IPS-18a (cell line): ENCODE results near the gene CSRP3.

ENCODE experiments used
- H3K27ac ChIP-seq: one replicate; pipeline ENCODE4 v1.5.1; 2013; ENCODE audit warnings: low read length
- H3K27me3 ChIP-seq: one replicate; pipeline ENCODE4 v1.6.1; 2013; ENCODE audit warnings: mild to moderate bottlenecking, low read length; ENCODE audit not compliant: control insufficient read depth, insufficient read depth
- H3K36me3 ChIP-seq: one replicate; pipeline ENCODE4 v1.6.1; 2013; ENCODE audit warnings: low read depth, low read length; ENCODE audit not compliant: control insufficient read depth
- H3K4me1 ChIP-seq: one replicate; pipeline ENCODE4 v1.6.1; 2013; ENCODE audit warnings: low read depth, low read length; ENCODE audit not compliant: control insufficient read depth
- H3K4me3 ChIP-seq: one replicate; pipeline ENCODE4 v1.5.1; 2013; ENCODE audit warnings: low read length
- H3K9ac ChIP-seq: one replicate; pipeline ENCODE4 v1.6.1; 2013; ENCODE audit warnings: mild to moderate bottlenecking, low read length, moderate library complexity
- H3K9me3 ChIP-seq: one replicate; pipeline ENCODE4 v1.6.1; 2013; ENCODE audit warnings: low read depth, low read length; ENCODE audit not compliant: control insufficient read depth

Gene CSRP3

GRCh38 chr11:19199771-19200170, 2.0 kb downstream of the CSRP3 start:
- Histone ChIP-seq H3K27ac (no peak overlapping the region), H3K27me3 (no peaks in the 10 kb centered on the region)

GRCh38 chr11:19199048-19199447, 2.7 kb downstream of the CSRP3 start:
- no peak overlapping the region for H3K9ac ChIP-seq
- no peaks in the 10 kb centered on the region for H3K27me3 ChIP-seq
- no peaks in the 10 kb centered on the region for H3K9me3 ChIP-seq
- H3K27ac ChIP-seq = no peak overlapping the region
- no peaks in the 10 kb centered on the region for H3K36me3 ChIP-seq
- H3K4me1 ChIP-seq = no peaks in the 10 kb centered on the region
- no peak overlapping the region for H3K4me3 ChIP-seq

More at GRCh38 chr11:19199771-19200170, 2.0 kb downstream of the CSRP3 start:
- Histone ChIP-seq H3K4me3 (no peak overlapping the region), H3K4me1 (no peaks in the 10 kb centered on the region), H3K9me3 (no peaks in the 10 kb centered on the region), H3K36me3 (no peaks in the 10 kb centered on the region), H3K9ac (no peak overlapping the region)

- no peak overlapping the region for H3K27ac ChIP-seq
- no peak overlapping the region for H3K9ac ChIP-seq
- no peak overlapping the region for H3K4me3 ChIP-seq
- H3K36me3 ChIP-seq = no peaks in the 10 kb centered on the region
- no peaks in the 10 kb centered on the region for H3K9me3 ChIP-seq
- H3K27me3 ChIP-seq = no peaks in the 10 kb centered on the region
- no peaks in the 10 kb centered on the region for H3K4me1 ChIP-seq
These were observed 5.4 kb downstream of the CSRP3 start for GRCh38 chr11:19196432-19196831.

- Histone ChIP-seq H3K4me3 (no peak overlapping the region), H3K9me3 (no peaks in the 10 kb centered on the region), H3K4me1 (no peaks in the 10 kb centered on the region), H3K9ac (no peak overlapping the region), H3K36me3 (no peaks in the 10 kb centered on the region), H3K27me3 (no peaks in the 10 kb centered on the region), H3K27ac (no peak overlapping the region)
These were observed 7.0 kb downstream of the CSRP3 start for GRCh38 chr11:19194620-19195308.

- no peaks in the 10 kb centered on the region for H3K4me1 ChIP-seq
- H3K9me3 ChIP-seq = no peaks in the 10 kb centered on the region
- no peak overlapping the region for H3K27ac ChIP-seq
- no peaks in the 10 kb centered on the region for H3K36me3 ChIP-seq
- no peak overlapping the region for H3K4me3 ChIP-seq
- no peaks in the 10 kb centered on the region for H3K27me3 ChIP-seq
- H3K9ac ChIP-seq = no peak overlapping the region
These were observed 7.9 kb downstream of the CSRP3 start for GRCh38 chr11:19193916-19194315.

- Histone ChIP-seq H3K27ac (no peak overlapping the region), H3K9ac (no peak overlapping the region), H3K27me3 (no peaks in the 10 kb centered on the region), H3K4me3 (no peak overlapping the region), H3K9me3 (no peaks in the 10 kb centered on the region), H3K36me3 (no peaks in the 10 kb centered on the region), H3K4me1 (no peaks in the 10 kb centered on the region)
These were observed 10.1 kb downstream of the CSRP3 start for GRCh38 chr11:19191530-19192169.

GRCh38 chr11:19187833-19188258, 13.9 kb downstream of the CSRP3 start:
- no peak overlapping the region for H3K4me3 ChIP-seq
- no peaks in the 10 kb centered on the region for H3K36me3 ChIP-seq
- H3K9ac ChIP-seq = no peak overlapping the region
- H3K9me3 ChIP-seq = no peaks in the 10 kb centered on the region
- H3K27me3 ChIP-seq = no peaks in the 10 kb centered on the region
- H3K4me1 ChIP-seq = no peaks in the 10 kb centered on the region
- H3K27ac ChIP-seq = no peak overlapping the region

- no peak overlapping the region for H3K9ac ChIP-seq
- no peaks in the 10 kb centered on the region for H3K9me3 ChIP-seq
- no peaks in the 10 kb centered on the region for H3K4me1 ChIP-seq
- no peak overlapping the region for H3K27ac ChIP-seq
- no peaks in the 10 kb centered on the region for H3K36me3 ChIP-seq
- no peak overlapping the region for H3K4me3 ChIP-seq
- no peaks in the 10 kb centered on the region for H3K27me3 ChIP-seq
These were observed 14.5 kb downstream of the CSRP3 start for GRCh38 chr11:19187114-19187832.

GRCh38 chr11:19185516-19186052, 16.2 kb downstream of the CSRP3 start:
- no peak overlapping the region for H3K27ac ChIP-seq
- H3K4me3 ChIP-seq = no peak overlapping the region
- H3K9me3 ChIP-seq = no peaks in the 10 kb centered on the region
- H3K36me3 ChIP-seq = no peaks in the 10 kb centered on the region
- no peaks in the 10 kb centered on the region for H3K27me3 ChIP-seq
- H3K9ac ChIP-seq = no peak overlapping the region
- H3K4me1 ChIP-seq = no peaks in the 10 kb centered on the region

GRCh38 chr11:19185036-19185435, 16.7 kb downstream of the CSRP3 start:
- Histone ChIP-seq H3K4me3 (no peak overlapping the region), H3K27ac (no peak overlapping the region), H3K4me1 (no peaks in the 10 kb centered on the region), H3K27me3 (no peaks in the 10 kb centered on the region), H3K36me3 (no peaks in the 10 kb centered on the region), H3K9me3 (no peaks in the 10 kb centered on the region), H3K9ac (no peak overlapping the region)

GRCh38 chr11:19183646-19184045, 18.1 kb downstream of the CSRP3 start:
- H3K27ac ChIP-seq = no peak overlapping the region
- H3K36me3 ChIP-seq = no peaks in the 10 kb centered on the region
- no peak overlapping the region for H3K4me3 ChIP-seq
- no peaks in the 10 kb centered on the region for H3K4me1 ChIP-seq
- H3K27me3 ChIP-seq = no peaks in the 10 kb centered on the region
- H3K9ac ChIP-seq = no peak overlapping the region
- no peaks in the 10 kb centered on the region for H3K9me3 ChIP-seq
